NCI-H2029 treated with DMSO at 0.1 percent for 48 hours (cell line): ENCODE results near the gene RIC8A.
"Not testable (repeated sequence)": the region's sequence is repeated elsewhere in the genome, so short reads cannot be mapped to it uniquely, and the experiment has no call there.

Source experiments
- DNase-seq: peaks from one replicate; lab custom pipeline; 2025; lab: John Stamatoyannopoulos, UW

The RIC8A gene

GRCh38 chr11:207208-207862, at the start of gene RIC8A, which contains the start of gene BET1L:
Gene RIC8A, plus strand, starts transcription at chr11:207708. Its CDS starts 1,147 bp downstream, at chr11:208855.
Gene BET1L, minus strand, starts transcription at chr11:207399. Its CDS starts 78 bp downstream, at chr11:207321.
- DNase-seq: peak; percentile 85

- not testable (repeated sequence) for DNase-seq
Observed at GRCh38 chr11:180242-180641, 27.3 kb upstream of the RIC8A start.

- DNase-seq: not testable (repeated sequence)
Observed at GRCh38 chr11:189200-189783, 18.2 kb upstream of the RIC8A start.

GRCh38 chr11:189843-190311, 17.6 kb upstream of the RIC8A start:
- DNase-seq: not testable (repeated sequence)

GRCh38 chr11:190546-190945, 17.0 kb upstream of the RIC8A start:
- not testable (repeated sequence) for DNase-seq

GRCh38 chr11:191490-192478, 15.7 kb upstream of the RIC8A start:
- not testable (repeated sequence) for DNase-seq

- DNase-seq: not testable (repeated sequence)
Observed at GRCh38 chr11:192674-193128, 14.8 kb upstream of the RIC8A start, which contains the start of gene SCGB1C1. Gene SCGB1C1, plus strand, starts transcription at chr11:193078. Its CDS starts 22 bp downstream, at chr11:193100.

- not testable (repeated sequence) for DNase-seq
Observed at GRCh38 chr11:193481-193880, 14.0 kb upstream of the RIC8A start.

GRCh38 chr11:196786-197731, 10.4 kb upstream of the RIC8A start:
- DNase-seq: no peak

- no peak for DNase-seq
Observed at GRCh38 chr11:197741-198235, 9.7 kb upstream of the RIC8A start.

- DNase-seq: no peak
Observed at GRCh38 chr11:198236-198806, 9.2 kb upstream of the RIC8A start.

GRCh38 chr11:199004-199581, 8.4 kb upstream of the RIC8A start:
- no peak for DNase-seq

- no peak for DNase-seq
Observed at GRCh38 chr11:199782-200181, 7.7 kb upstream of the RIC8A start.

GRCh38 chr11:200224-201003, 7.1 kb upstream of the RIC8A start:
- no peak for DNase-seq

- no peak for DNase-seq
Observed at GRCh38 chr11:201966-202365, 5.5 kb upstream of the RIC8A start.

- no peak for DNase-seq
Observed at GRCh38 chr11:202490-202889, 5.0 kb upstream of the RIC8A start.

GRCh38 chr11:203056-203944, 4.2 kb upstream of the RIC8A start:
- no peak for DNase-seq

GRCh38 chr11:203945-204586, 3.4 kb upstream of the RIC8A start:
- DNase-seq: no peak
